SK-N-SH (cell line): ENCODE data around the gene NECTIN3. TPM values are rescaled to one million over a fixed set of nuclear protein-coding genes. Genes with fewer than 3 reads are reported as not detected.
A peak's percentile ranks its signal among the peaks of the same experiment; 100 is the strongest.

ENCODE experiments used
- CTCF ChIA-PET: fragments of 300-600, 350-600 bp; formaldehyde crosslinking; extraction: SDS; loops from one replicate; lab custom pipeline; 2021; lab: Yijun Ruan, JAX
- POLR2A ChIA-PET: fragments of 350-600 bp; sonication (Branson Sonifier 250); formaldehyde crosslinking; extraction: SDS; loops from one replicate; lab custom pipeline; 2020; ENCODE audit warnings: antibody characterized with exemption, inconsistent platforms; lab: Yijun Ruan, JAX
- DNase-seq: peaks from one replicate; pipeline ENCODE4 v3.0.0; 2012
- H2AFZ ChIP-seq: fragments of 200-600 bp; sonication (generic); 2 replicates; pipeline ENCODE4 v1.8.1; 2016; ENCODE audit warnings: antibody characterized with exemption, mild to moderate bottlenecking, low read depth
- H3F3A ChIP-seq: fragments of 200-600 bp; sonication (generic); replicated peaks from 2 replicates; pipeline ENCODE3; 2016; ENCODE audit warnings: antibody characterized with exemption, mild to moderate bottlenecking; ENCODE audit not compliant: insufficient read depth
- H3K27ac ChIP-seq, 2 experiments: fragments of 200-500 bp in 1 of 2; fragments of 200-600 bp in 1 of 2; sonication (Bioruptor generic) in 1 of 2; sonication (generic), shearing (Covaris generic) in 1 of 2; 2 replicates each; pipeline versions ENCODE4 v1.5.1 to v1.6.1; 2014 to 2016; ENCODE audit warnings: low read depth in 2 of 2, inconsistent platforms in 1 of 2, low read length in 1 of 2, mild to moderate bottlenecking in 1 of 2, mixed read lengths in 1 of 2
- H3K27me3 ChIP-seq: fragments of 200-600 bp; sonication (generic), shearing (Covaris generic); 2 replicates; pipeline ENCODE4 v1.6.1; 2016; ENCODE audit warnings: mixed run types; ENCODE audit not compliant: insufficient read depth
- H3K36me3 ChIP-seq, 2 experiments: fragments of 200-500 bp in 1 of 2; fragments of 200-600 bp in 1 of 2; sonication (Bioruptor generic) in 1 of 2; sonication (generic) in 1 of 2; replicated peaks in 1 of 2; 2 replicates each; pipeline versions ENCODE3 to v1.5.1; 2014 to 2016; ENCODE audit warnings: low read length in 1 of 2, mild to moderate bottlenecking in 1 of 2; ENCODE audit not compliant: insufficient read depth in 2 of 2, control insufficient read depth in 1 of 2
- H3K4me1 ChIP-seq, 2 experiments: fragments of 200-500 bp in 1 of 2; fragments of 200-600 bp in 1 of 2; sonication (Bioruptor generic) in 1 of 2; sonication (generic), shearing (Covaris generic) in 1 of 2; 2 replicates each; pipeline versions ENCODE4 v1.5.1 to v1.6.1; 2014 to 2016; ENCODE audit warnings: low read depth in 1 of 2, low read length in 1 of 2, mixed run types in 1 of 2; ENCODE audit not compliant: insufficient read depth in 2 of 2, control insufficient read depth in 1 of 2
- H3K4me2 ChIP-seq: fragments of 200-600 bp; sonication (generic), shearing (Covaris generic); 2 replicates; pipeline ENCODE4 v1.6.1; 2017; ENCODE audit warnings: mixed run types
- H3K4me3 ChIP-seq, 2 experiments: fragments of 200-500 bp in 1 of 2; fragments of 200-600 bp in 1 of 2; sonication (Bioruptor generic) in 1 of 2; sonication (generic), shearing (Covaris generic) in 1 of 2; 2 replicates each; pipeline versions ENCODE4 v1.5.1 to v1.8.1; 2014 to 2016; ENCODE audit warnings: low read depth in 2 of 2, inconsistent platforms in 1 of 2, low read length in 1 of 2, mild to moderate bottlenecking in 1 of 2, mixed read lengths in 1 of 2, moderate library complexity in 1 of 2
- H3K79me2 ChIP-seq: fragments of 200-600 bp; sonication (generic); 2 replicates; pipeline ENCODE4 v1.8.1; 2017; ENCODE audit warnings: mild to moderate bottlenecking; ENCODE audit not compliant: insufficient read depth
- H3K9ac ChIP-seq: fragments of 200-600 bp; sonication (generic); 2 replicates; pipeline ENCODE4 v1.6.1; 2017; ENCODE audit warnings: mixed run types
- H3K9me2 ChIP-seq: fragments of 200-600 bp; sonication (generic); 2 replicates; pipeline ENCODE4 v1.6.1; 2017; ENCODE audit warnings: mixed run types
- H3K9me3 ChIP-seq: fragments of 200-600 bp; sonication (generic); 2 replicates; pipeline ENCODE4 v1.6.1; 2017; ENCODE audit warnings: mixed run types, mild to moderate bottlenecking, moderate library complexity
- H4K20me1 ChIP-seq: fragments of 200-600 bp; sonication (generic); 2 replicates; pipeline ENCODE4 v1.6.1; 2017; ENCODE audit warnings: mild to moderate bottlenecking, mixed run types; ENCODE audit not compliant: insufficient read depth
- FOSL2 ChIP-seq: IDR thresholded peaks from 2 replicates; pipeline ENCODE4 v1.4.0; 2012; ENCODE audit warnings: low read depth, mild to moderate bottlenecking, moderate library complexity, borderline replicate concordance
- FOXJ3 ChIP-seq: sonication (generic); formaldehyde crosslinking; IDR thresholded peaks from 2 replicates; pipeline ENCODE4 v1.5.1; 2020; ENCODE audit warnings: mild to moderate bottlenecking, missing genetic modification reagents
- FOXM1 ChIP-seq: IDR thresholded peaks from 2 replicates; pipeline ENCODE4 v1.4.0; 2012; ENCODE audit warnings: low read depth, mild to moderate bottlenecking
- GATA2 ChIP-seq: sonication (generic); formaldehyde crosslinking; IDR thresholded peaks from 2 replicates; pipeline ENCODE4 v1.5.0; 2020; ENCODE audit warnings: mild to moderate bottlenecking, missing genetic modification reagents
- MEF2A ChIP-seq: IDR thresholded peaks from 2 replicates; pipeline ENCODE4 v1.4.0; 2012; ENCODE audit warnings: low read depth, borderline replicate concordance
- MXI1 ChIP-seq: IDR thresholded peaks from 2 replicates; pipeline ENCODE4 v1.6.1; 2012; ENCODE audit warnings: mild to moderate bottlenecking, low read depth, low read length, improper control_type of control experiment
- POLR2AphosphoS5 ChIP-seq: IDR thresholded peaks from 2 replicates; pipeline ENCODE4 v1.6.1; 2012; ENCODE audit warnings: low read depth, low read length
- RAD21 ChIP-seq: IDR thresholded peaks from 2 replicates; pipeline ENCODE4 v1.6.1; 2012; ENCODE audit warnings: mild to moderate bottlenecking, low read length
- RXRA ChIP-seq: IDR thresholded peaks from 2 replicates; pipeline ENCODE4 v1.4.0; 2012; ENCODE audit warnings: low read depth, mild to moderate bottlenecking, borderline replicate concordance
- SMC3 ChIP-seq: IDR thresholded peaks from 2 replicates; pipeline ENCODE4 v1.6.1; 2012; ENCODE audit warnings: low read depth, low read length, improper control_type of control experiment
- TCF12 ChIP-seq: IDR thresholded peaks from 2 replicates; pipeline ENCODE4 v1.4.0; 2012
- YY1 ChIP-seq: IDR thresholded peaks from 2 replicates; pipeline ENCODE4 v1.4.0; 2012; ENCODE audit warnings: low read depth, mild to moderate bottlenecking
- WGBS: methylation state at CpG from one replicate; pipeline ENCODE4 v1.1.6; 2017; ENCODE audit warnings: low lambda C conversion rate; 5-methylcytosine and 5-hydroxymethylcytosine counted together
- polyA plus RNA-seq, 3 experiments: library from polyadenylated mRNA; depleted of rRNA; stranded (reverse); fragments of >200 nt; gene quantifications; 2 replicates each; pipeline ENCODE4 v1.2.3, GENCODE V29; 2012
- TF ChIP-seq, protein P1 (sequence below): IDR thresholded peaks from 2 replicates; pipeline ENCODE4 v1.4.0; 2012; ENCODE audit warnings: low read depth
- TF ChIP-seq, protein P2 (sequence below): fragments of 150-350 bp; IDR thresholded peaks from 2 replicates; pipeline ENCODE4 v1.6.1; 2017; ENCODE audit warnings: antibody characterized with exemption, low read length, low read depth, borderline replicate concordance

The NECTIN3 gene
- polyA plus RNA-seq, 1 of the 3 experiments (the other 2 are of a cell fraction), result 8.9 TPM

DNA sequence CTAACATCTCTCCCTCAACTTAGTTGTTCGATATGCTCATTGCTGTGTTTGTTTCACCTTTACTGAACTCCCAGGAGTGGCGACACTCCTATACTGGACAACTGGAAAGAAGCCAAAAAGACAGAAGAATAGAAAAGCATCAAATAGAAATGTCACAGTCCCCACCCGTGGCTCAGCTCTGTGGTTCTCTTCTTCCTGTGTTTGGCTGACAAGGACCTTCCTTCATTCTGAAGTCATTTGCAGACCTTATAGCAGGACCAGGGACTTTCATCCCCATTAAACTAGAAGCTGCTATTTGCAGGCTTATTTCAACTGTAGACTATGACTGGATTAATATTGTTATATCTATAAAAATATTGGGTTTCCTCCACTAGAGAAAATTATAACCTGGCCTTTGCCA lies 125.9 kb downstream of the NECTIN3 start:
- no peak overlapping the region for H3K9ac ChIP-seq
- TF ChIP-seq SMC3, result no peak
- TF ChIP-seq, protein P1, sequence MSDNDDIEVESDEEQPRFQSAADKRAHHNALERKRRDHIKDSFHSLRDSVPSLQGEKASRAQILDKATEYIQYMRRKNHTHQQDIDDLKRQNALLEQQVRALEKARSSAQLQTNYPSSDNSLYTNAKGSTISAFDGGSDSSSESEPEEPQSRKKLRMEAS, result no peak
- TF ChIP-seq, protein P2, sequence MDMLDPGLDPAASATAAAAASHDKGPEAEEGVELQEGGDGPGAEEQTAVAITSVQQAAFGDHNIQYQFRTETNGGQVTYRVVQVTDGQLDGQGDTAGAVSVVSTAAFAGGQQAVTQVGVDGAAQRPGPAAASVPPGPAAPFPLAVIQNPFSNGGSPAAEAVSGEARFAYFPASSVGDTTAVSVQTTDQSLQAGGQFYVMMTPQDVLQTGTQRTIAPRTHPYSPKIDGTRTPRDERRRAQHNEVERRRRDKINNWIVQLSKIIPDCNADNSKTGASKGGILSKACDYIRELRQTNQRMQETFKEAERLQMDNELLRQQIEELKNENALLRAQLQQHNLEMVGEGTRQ, result no peak
- no peak for TF ChIP-seq YY1
- no peak for TF ChIP-seq FOXM1
- TF ChIP-seq MXI1, result no peak
- no peak for TF ChIP-seq GATA2 (CRISPR knock-in tag)
- no peak for TF ChIP-seq TCF12
- no peak for TF ChIP-seq FOSL2
- no peak for TF ChIP-seq POLR2AphosphoS5
- TF ChIP-seq RXRA, result no peak
- no peaks in the 10 kb centered on the region for H3F3A ChIP-seq
- no peak overlapping the region for H3K4me3 ChIP-seq
- H3K79me2 ChIP-seq, result no peaks in the 10 kb centered on the region
- H3K9me3 ChIP-seq, result no peaks in the 10 kb centered on the region
- ChIA-PET CTCF (interaction anchor here (1.2 to 1.4 kb wide), 2 partner anchors 15 to 44 kb away, joined by 3 read pairs; no protein-coding TSS in a partner anchor), POLR2A (no interaction called here)
- H2AFZ ChIP-seq, result no peak overlapping the region
- no peak overlapping the region for H3K4me2 ChIP-seq
- H3K27ac ChIP-seq, result no peak overlapping the region
- no peaks in the 10 kb centered on the region for H3K9me2 ChIP-seq
- WGBS, result 90% methylated on average over 3 of the region's 3 CpGs
- peaks cover 53 to 61% of the 10 kb centered on the region in 2 experiments for H3K36me3 ChIP-seq
- H3K4me1 ChIP-seq, result no peaks in the 10 kb centered on the region; a peak in 2 of 4 replicates
- no peaks in the 10 kb centered on the region for H4K20me1 ChIP-seq
- no peaks in the 10 kb centered on the region for H3K27me3 ChIP-seq
- no peak for DNase-seq

DNA sequence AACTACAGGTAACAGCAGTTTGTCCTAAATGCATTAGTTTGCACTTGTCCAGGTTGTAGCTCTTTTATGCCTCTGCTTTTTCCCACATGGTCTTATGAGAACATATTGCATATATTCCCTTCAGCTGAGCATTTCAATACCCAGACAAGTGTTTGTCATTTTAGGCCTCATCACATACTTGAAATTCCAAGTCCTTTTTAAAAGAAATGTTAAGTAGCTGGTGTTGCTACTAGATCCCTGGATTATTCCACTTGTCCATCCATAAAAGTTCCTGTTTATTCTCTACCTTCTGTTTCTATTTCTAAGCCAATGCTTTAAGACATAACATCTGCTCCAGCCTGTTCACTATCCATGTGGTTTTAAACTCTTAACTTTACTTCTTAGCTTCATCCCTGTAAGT lies 128.4 kb downstream of the NECTIN3 start:
- Histone ChIP-seq H2AFZ (no peak overlapping the region), H3K9ac (no peak overlapping the region), H3K36me3 (peaks cover 27 to 60% of the 10 kb centered on the region in 2 experiments), H3K9me3 (no peaks in the 10 kb centered on the region), H3K27me3 (no peaks in the 10 kb centered on the region), H3K4me1 (no peaks in the 10 kb centered on the region; a peak in 3 of 4 replicates), H3K4me3 (no peak overlapping the region), H3F3A (no peaks in the 10 kb centered on the region), H3K4me2 (no peak overlapping the region), H3K79me2 (no peaks in the 10 kb centered on the region), H3K9me2 (no peaks in the 10 kb centered on the region), H4K20me1 (no peaks in the 10 kb centered on the region), H3K27ac (peak overlapping the region in 1 of 2 experiments; percentile 16; a peak in 1 of 4 replicates)
- ChIA-PET POLR2A (no interaction called here), CTCF (interaction anchor here (0.6 kb wide), 1 partner anchor 1592 kb away, joined by 4 read pairs; no protein-coding TSS in a partner anchor)
- TF ChIP-seq FOXJ3 (CRISPR knock-in tag) (no peak), MEF2A (no peak), RAD21 (no peak), TCF12 (peak; percentile 27; the same call in 1 of the 2 replicates)
- TF ChIP-seq, protein P1, result no peak
- DNase-seq, result no peak
